MG63 (cell line): Measurements from ENCODE around the gene FLT3. TPM values are rescaled to one million over a fixed set of nuclear protein-coding genes. Genes with fewer than 3 reads are reported as not detected.

Experiments used
- DNase-seq: peaks from one replicate; pipeline ENCODE4 v3.0.0-alpha.2; 2020
- H3K27me3 ChIP-seq: fragments of 250-450 bp; sonication (Bioruptor Pico); 2 replicates; pipeline ENCODE4 v1.5.1; 2020; ENCODE audit warnings: mild to moderate bottlenecking, moderate library complexity
- H3K36me3 ChIP-seq: fragments of 250-450 bp; sonication (Bioruptor Pico); 2 replicates; pipeline ENCODE4 v1.5.1; 2020; ENCODE audit warnings: mild to moderate bottlenecking, moderate library complexity
- H3K4me3 ChIP-seq: fragments of 250-450 bp; sonication (Bioruptor Pico); 2 replicates; pipeline ENCODE4 v1.5.1; 2020; ENCODE audit warnings: mild to moderate bottlenecking, moderate library complexity
- H3K9me3 ChIP-seq: fragments of 250-450 bp; sonication (Bioruptor Pico); 2 replicates; pipeline ENCODE4 v1.5.1; 2020; ENCODE audit warnings: mild to moderate bottlenecking, moderate library complexity
- total RNA-seq: library from RNA; depleted of rRNA; stranded (reverse); fragments of >200 nt; shearing (Covaris generic); gene quantifications from 2 replicates; pipeline ENCODE4 v1.2.3, GENCODE V29; 2014; ENCODE audit warnings: low replicate concordance

Gene FLT3
- total RNA-seq, 1 experiment from 2014 or later = not detected

DNA sequence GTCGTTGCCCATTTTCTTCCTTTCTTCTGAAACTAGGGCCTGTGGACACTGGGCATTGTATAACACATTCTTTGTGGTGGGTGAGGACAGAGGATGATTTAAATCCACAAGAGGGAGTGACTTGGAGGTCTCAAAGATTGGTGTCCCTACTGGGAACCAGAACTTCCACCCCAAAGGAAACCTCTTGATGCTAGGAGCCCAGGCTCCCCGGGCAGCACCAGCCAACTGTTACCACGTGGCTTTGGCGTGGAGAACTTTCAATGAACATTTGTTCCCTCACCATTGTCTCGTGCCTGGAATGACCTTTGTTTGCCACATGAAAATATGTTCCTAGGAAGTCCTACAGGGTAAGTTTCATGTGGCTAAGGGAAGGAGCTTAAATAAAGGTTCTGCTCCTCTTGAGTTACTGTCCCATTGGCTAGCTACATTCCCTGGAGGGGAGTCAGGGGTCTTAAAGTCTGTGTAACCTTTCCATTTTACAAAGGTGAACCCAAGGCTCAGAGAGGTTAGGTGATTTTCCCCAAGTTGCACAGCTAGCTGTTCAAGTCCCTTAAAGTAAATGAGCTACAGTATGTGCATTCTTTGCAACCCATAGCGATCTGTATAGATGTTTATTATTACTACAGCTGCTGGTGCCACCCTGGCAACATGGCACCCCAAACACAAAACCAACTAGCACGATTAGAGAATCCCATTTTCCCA lies 126.3 kb downstream of the FLT3 start:
- no peaks in the 10 kb centered on the region for H3K9me3 ChIP-seq
- H3K4me3 ChIP-seq = no peak overlapping the region
- DNase-seq = no peak
- no peaks in the 10 kb centered on the region for H3K36me3 ChIP-seq
- H3K27me3 ChIP-seq = peaks cover 14% of the 10 kb centered on the region

DNA sequence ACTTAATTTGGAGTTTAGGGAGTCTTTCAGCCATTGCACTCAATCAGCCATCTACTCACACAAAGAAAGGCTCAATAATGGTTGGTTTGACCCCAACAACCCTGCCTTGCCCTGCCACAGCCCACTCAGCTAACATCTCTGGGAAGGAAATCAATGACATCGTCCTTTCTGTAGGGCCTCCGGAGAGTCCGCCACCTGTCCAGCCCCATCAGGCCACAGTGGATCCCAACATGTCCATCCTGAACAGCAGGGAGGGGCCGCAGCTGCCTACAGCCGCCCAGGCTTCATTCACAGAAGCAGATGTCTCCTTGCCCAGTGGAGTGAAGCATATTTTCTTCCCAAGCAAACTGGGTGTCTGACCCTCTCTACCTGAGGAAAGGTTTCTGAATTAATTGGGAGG lies 127.1 kb downstream of the FLT3 start:
- Histone ChIP-seq H3K9me3 (no peaks in the 10 kb centered on the region), H3K4me3 (no peak overlapping the region), H3K36me3 (no peaks in the 10 kb centered on the region), H3K27me3 (peaks cover 15% of the 10 kb centered on the region)
- DNase-seq = no peak

DNA sequence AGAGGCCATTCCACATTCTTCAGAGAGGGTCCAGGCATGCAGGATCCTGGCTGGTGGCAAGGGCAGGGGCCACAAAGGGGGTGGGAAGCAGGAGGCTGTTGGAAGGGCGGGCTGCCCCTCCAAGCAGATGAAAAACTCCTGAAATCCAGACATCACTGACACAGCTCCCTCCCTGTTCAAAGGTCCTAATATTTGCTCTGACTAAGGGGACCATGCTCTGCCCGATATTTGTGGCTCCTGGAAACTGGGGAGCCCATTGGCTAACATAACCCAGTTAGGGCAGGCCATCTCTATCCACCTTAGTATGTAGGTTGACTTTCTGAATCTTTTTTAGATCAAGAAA lies 127.9 kb downstream of the FLT3 start:
- Histone ChIP-seq H3K4me3 (no peak overlapping the region), H3K9me3 (no peaks in the 10 kb centered on the region), H3K36me3 (no peaks in the 10 kb centered on the region), H3K27me3 (peaks cover 24% of the 10 kb centered on the region)
- no peak for DNase-seq

DNA sequence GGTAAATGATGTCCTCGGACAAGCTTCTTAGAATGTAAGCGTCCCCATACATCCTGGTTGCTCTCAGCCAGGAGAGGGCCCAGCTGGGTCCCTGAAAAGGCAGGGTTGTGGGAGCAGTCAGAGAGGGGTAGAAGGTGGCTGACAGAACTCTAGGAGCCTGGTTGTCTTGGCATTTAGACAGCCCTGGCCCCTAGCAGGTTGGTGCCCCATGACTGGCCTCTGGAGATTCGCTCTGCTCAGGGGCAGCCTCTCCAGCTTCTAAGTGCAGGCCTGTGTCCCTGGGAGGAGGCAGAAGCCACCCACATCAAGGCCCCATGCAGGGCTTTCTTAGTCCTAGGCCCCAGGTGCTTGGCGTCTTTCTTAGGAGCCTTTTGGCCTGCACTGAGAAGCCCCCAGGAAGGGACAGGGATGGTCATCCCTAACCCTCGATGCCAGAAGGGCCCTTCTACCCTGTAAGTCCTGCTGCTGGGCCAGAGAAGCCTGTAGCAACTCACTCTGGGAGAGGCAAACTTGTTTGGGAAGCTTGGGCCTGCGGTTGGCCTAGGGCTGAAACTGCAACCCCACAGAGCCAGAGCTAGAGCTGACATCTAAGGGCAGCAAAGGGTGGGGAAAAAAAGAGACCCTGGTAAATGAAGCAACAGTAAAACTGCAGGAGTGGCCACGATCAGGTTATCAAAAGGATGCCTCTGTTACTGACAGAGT lies 128.4 kb downstream of the FLT3 start:
- no peak for DNase-seq
- Histone ChIP-seq H3K9me3 (no peaks in the 10 kb centered on the region), H3K4me3 (no peak overlapping the region), H3K36me3 (no peaks in the 10 kb centered on the region), H3K27me3 (peaks cover 27% of the 10 kb centered on the region)

DNA sequence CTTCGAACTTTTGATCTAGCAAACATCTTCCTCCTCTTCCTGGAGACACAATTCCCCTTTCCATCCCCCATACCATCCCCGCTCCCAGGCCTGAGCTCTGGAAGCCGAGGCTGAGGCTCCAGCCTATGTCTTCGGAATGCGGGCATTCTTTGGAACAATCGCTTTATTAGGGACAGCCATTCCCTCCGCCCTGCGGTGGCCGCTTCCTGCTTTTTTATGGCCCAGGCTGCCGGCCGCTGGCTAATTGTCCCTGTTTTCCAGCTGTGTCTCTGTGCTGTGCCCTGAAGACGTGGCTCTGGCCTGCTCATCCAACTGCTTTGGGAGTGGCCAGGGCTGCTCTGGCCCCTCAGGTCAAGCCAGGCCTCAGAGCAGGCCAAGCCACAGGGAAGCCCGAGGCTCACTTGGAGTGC lies 129.1 kb downstream of the FLT3 start:
- no peak overlapping the region for H3K4me3 ChIP-seq
- H3K36me3 ChIP-seq = no peaks in the 10 kb centered on the region
- H3K9me3 ChIP-seq = no peaks in the 10 kb centered on the region
- peaks cover 27% of the 10 kb centered on the region for H3K27me3 ChIP-seq
- no peak for DNase-seq

DNA sequence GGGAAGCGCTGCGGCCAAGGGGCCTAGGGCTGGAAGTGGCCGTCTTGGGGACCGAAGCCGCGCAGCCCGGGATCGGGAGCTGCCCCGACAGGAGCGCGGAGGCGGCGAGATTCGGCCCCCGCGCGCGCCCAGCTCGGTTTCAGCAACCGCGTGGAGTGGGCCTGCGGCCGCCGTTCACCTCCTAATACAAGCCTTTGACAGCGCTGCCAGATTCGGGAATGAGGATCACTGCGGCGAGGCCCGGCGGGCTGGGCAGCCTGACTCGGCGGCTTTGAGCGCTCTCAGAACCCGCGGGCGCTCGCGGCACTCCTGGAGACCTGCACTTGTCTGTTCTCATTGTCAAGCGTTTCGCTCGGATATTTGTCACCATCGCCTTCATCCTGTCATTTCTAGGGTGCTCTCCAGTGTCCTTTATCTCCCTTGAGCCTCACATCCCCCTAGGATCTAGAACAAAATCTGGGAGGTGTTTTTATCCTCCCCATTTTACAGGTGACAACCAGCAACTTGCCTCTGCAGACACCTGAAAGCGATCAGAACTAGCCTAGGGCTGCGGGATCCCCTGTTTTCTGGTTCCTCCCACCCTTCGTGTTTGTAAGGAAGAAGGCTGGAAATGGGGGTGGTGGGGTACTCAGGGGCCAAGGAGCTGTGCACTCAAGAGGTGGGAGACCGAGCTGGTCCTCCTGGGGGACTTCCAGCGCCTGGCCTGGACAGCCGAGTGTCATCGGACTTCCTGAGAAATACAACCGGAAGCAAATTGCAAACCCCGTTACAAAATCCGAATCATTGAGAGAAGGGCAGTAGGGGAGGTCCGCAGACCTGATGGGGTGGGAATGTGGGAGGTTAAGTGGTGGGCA lies 129.8 kb downstream of the FLT3 start:
- no peaks in the 10 kb centered on the region for H3K36me3 ChIP-seq
- H3K27me3 ChIP-seq = peaks cover 27% of the 10 kb centered on the region
- DNase-seq = no peak
- H3K9me3 ChIP-seq = no peaks in the 10 kb centered on the region
- H3K4me3 ChIP-seq = no peak overlapping the region

DNA sequence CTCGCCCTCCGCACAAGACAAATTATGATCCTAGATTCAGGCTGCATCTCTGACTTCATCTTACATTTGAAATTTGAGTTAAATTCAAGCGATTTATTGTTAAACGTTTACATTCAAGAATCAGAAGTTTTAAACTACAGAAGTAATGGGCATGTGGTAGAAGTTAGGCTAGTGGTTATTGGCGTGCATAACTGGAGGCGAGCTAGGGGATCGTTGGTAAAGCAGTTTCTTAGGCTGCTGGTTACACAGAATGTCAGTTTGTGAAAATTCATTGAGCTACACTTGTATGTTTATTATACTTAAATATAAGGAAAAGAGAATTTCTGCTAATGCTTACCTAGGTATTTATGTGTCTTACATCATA lies 130.5 kb downstream of the FLT3 start:
- H3K4me3 ChIP-seq = no peak overlapping the region
- no peak for DNase-seq
- no peaks in the 10 kb centered on the region for H3K9me3 ChIP-seq
- H3K36me3 ChIP-seq = no peaks in the 10 kb centered on the region
- peaks cover 27% of the 10 kb centered on the region for H3K27me3 ChIP-seq

DNA sequence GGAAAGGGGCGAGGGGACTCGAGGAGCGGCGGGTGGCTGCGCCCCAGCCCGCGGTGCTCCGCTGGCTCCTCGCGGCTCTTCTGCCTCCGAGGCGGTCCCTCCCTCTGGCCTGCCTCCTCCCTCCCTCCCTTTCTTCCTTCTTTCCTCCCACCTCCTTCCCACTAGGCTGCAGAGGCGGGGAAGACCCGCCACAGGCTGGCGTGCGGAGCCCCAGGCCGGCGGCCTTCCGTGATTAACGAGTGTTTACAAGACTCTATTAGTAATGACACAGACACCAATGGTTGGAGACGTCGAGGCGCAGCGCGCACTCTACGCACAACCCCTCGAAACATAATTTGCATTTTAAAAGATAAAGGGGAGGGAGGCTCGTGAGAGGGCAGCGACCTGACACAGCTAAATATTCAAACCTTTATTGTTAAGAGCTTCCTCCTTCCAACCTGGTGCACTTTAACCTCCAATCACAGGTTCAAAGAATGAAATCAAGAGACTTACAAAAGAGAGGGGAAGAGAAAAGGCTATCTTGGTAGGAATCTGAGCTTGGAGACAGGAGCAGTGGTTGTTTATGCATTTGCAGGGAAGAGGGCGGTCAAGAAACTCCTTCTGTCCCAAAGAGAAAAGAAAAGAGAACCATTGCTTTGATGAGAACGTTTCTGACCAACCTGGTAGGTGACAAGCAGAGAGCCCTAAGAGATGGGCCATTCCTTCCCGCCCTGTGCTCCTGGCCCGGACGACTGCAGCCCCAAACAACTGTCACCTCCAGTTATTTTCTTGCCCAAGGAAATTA lies 131.1 kb downstream of the FLT3 start, which contains the start of gene CDX2:
TSS of gene CDX2 (minus strand) at position 234 of the 784 bp plus-strand sequence. CDS start 309 bp downstream, outside the sequence.
- H3K4me3 ChIP-seq = peak within 1 kb of the TSS; percentile 37
- no peaks in the 10 kb centered on the region for H3K36me3 ChIP-seq
- peak; percentile 10 for DNase-seq
- H3K27me3 ChIP-seq = peaks cover 27% of the 10 kb centered on the region
- H3K9me3 ChIP-seq = no peaks in the 10 kb centered on the region

DNA sequence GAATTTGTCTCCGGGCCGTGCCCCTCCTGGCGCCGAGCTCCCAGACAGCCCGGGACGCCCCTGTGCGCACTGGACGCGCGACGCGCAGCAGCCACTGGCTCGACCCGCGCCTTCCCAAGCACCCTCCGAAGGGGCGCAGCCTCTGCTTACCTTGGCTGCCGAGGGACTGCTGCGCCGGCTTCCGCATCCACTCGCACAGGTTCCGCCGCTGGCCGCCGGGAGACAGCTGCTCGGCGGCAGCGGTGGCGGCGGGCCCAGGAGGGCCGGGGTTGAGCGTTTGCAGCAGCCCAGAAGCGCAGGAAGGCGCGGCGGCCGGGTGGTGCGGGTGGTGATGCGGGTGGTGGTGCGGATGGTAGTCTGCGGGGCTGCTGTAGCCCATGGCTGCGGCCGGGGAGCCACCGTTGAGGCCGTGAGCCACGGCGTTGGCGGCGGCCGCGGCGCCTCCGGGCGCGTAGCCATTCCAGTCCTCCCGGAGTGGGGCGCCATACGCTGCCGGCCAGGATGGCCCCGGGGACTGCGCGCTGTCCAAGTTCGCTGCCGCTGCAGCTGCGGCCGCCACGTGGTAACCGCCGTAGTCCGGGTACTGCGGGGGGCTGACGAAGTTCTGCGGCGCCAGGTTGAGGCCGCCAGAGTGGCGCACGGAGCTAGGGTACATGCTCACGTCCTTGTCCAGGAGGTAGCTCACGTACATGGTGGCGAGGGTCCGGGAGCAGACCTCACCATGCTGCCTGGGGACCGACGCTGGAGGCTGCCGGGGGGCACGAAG lies 131.9 kb downstream of the FLT3 start:
- H3K4me3 ChIP-seq = peak overlapping the region; percentile 37
- H3K9me3 ChIP-seq = no peaks in the 10 kb centered on the region
- H3K36me3 ChIP-seq = no peaks in the 10 kb centered on the region
- peaks cover 27% of the 10 kb centered on the region for H3K27me3 ChIP-seq
- DNase-seq = peak; percentile 42

DNA sequence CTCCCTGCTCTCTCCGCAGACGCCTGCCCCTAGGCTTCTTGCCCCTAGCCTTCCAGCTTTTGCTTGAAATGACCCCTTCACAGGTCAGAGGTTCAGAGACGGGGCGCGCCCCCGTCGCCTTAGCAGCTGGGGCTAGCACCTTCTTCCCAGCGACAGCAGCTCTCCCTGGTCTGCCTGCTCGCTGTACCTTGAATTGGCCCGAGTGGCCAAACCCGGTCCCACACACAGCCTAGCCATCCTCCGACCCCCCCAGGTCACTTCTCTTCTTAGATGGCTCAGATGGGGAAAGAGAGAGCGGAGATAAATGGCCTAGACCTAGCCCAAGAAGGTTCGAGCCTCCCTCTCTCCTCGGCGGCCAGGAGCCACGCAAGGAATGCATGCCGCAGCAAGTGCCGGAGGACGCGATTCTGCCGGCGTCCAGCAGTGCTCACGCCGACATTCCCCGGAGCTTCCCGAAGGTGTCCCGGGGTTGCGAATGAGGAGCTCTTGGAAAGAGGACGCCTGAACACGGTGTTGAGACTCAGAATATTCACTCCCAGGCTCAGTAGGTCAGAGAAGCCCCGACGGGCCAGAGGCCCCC lies 132.6 kb downstream of the FLT3 start:
- Histone ChIP-seq H3K9me3 (no peaks in the 10 kb centered on the region), H3K36me3 (no peaks in the 10 kb centered on the region), H3K27me3 (peaks cover 27% of the 10 kb centered on the region), H3K4me3 (peak overlapping the region; percentile 37)
- DNase-seq = no peak

DNA sequence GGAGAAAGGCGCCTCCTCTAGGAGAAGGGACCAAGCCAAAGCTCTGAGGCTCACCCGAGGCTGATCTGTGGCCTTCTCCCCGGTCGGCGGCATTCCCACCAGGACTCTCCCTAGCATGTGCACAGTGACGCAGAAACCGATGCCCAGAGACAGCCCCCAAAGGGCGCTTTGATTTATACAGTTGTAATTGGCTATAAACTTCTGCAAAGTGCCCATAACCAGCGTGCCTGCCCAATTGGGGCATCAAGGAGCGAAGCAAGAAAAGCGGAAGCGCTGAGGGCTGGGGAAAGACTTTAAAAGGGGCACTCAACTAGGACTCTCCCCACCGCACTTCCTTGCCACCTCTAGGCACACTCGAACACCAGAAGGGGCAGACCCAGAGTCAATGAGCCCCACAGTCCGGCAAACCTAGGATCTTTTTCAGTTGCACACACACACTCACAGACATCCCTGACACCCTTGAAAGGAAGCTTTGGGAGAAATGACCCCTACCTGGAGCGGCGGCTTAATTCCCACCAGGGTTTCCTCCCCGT lies 133.1 kb downstream of the FLT3 start:
- H3K27me3 ChIP-seq = peaks cover 27% of the 10 kb centered on the region
- no peaks in the 10 kb centered on the region for H3K9me3 ChIP-seq
- DNase-seq = no peak
- no peak overlapping the region for H3K4me3 ChIP-seq
- no peaks in the 10 kb centered on the region for H3K36me3 ChIP-seq

DNA sequence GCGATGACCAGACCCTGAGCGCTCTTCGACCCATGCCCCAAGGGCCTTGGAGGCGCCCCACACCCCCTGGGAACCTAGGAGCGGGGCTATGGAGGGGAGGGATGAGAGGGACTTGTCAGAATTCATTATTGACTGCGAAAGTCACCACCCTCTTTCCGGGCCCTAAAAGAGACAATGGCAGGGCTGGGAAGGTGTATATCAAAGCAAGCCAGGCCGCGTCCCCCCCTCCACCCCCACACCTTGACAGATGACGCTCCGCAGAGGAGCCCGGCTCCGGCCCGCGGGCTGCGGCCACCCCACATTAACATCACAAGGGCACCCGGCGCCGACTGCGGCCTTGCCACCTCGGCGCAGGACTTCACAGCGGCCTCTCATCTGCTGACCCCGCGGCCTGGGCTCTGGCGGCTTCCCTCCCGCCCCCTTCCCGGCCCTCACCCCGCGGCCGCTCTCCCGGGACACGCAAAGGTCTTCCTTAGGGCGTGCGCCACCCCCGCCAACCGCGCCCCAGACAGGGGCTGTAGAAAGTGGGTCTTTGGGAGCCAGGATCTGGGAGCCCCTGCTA lies 133.7 kb downstream of the FLT3 start:
- peaks cover 27% of the 10 kb centered on the region for H3K27me3 ChIP-seq
- DNase-seq = no peak
- H3K9me3 ChIP-seq = no peaks in the 10 kb centered on the region
- no peak overlapping the region for H3K4me3 ChIP-seq
- H3K36me3 ChIP-seq = no peaks in the 10 kb centered on the region

DNA sequence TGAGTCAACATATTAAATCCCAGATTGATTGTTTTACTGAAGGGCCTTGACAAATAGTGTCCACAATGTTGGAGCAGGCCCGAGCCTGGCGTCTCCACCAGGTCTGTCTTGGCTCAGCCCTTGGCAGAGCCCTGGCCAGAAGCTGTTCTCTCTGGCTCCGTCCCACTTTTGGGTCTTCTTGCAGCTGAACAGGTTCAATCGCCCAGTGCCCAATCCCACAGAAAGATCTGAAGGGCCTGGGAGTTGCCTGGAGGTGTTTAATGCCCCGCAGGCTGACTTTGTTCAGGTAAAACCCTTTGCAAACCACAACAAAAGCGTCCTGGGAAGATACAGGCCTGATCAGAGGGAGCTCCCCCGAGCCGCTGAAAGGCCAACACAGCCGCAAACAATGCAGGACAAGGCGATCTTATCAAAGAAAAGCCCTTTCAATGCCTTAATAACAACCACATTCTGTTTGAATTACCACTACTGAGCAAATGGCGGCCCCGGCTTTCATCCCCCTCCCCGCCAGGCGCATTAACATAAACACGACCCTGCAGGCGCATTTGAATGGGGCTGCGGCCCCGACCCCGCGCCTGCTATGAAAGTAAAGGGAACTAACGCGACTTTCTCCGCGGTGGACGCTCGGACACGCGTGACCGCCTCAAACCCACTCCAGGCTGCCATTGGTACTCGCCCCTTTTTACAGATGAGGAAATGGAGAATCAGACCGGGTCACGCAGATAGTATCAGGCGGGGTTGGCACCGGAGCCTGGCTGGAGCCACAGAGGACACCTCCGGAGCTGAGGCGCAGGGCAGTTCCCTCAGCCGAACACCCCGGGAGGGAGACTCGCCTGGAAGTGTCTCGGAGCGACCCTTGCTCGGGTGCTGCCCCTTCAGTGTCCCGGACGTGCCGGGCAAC lies 134.4 kb downstream of the FLT3 start:
- peaks cover 27% of the 10 kb centered on the region for H3K27me3 ChIP-seq
- no peak overlapping the region for H3K4me3 ChIP-seq
- no peaks in the 10 kb centered on the region for H3K36me3 ChIP-seq
- DNase-seq = no peak
- no peaks in the 10 kb centered on the region for H3K9me3 ChIP-seq

DNA sequence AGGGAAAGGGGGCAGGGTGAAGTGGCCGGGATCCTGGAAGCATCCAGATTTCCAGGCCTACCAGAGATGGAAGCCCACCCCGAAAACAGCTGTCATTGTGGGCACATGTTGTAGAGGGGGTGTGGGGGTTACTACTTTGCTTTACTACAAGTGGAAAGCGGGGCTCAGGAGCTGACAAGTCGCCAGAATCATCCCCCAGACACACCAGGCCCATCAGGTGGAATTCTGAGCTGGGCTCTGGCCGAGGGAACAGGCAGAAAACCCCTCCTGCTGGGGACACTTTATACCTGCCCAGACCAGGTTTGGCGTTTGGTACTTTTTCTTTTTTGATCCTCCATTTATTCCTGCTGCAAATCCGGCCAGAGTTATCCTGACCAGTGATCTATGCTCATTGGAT lies 135.0 kb downstream of the FLT3 start:
- no peak overlapping the region for H3K4me3 ChIP-seq
- peaks cover 27% of the 10 kb centered on the region for H3K27me3 ChIP-seq
- H3K9me3 ChIP-seq = no peaks in the 10 kb centered on the region
- DNase-seq = no peak
- H3K36me3 ChIP-seq = no peaks in the 10 kb centered on the region
